NCI-H226 (cell line): ENCODE measurements around the gene NPM3.

Source experiments
- DNase-seq: peaks from one replicate; pipeline ENCODE4 v3.0.0-alpha.2; 2015

The NPM3 gene

GRCh38 chr10:101749047-101750016 lies 33.9 kb downstream of the NPM3 start:
- DNase-seq, result no peak

GRCh38 chr10:101748496-101748895 lies 34.8 kb downstream of the NPM3 start:
- no peak for DNase-seq

GRCh38 chr10:101745074-101745696 lies 38.1 kb downstream of the NPM3 start:
- DNase-seq, result no peak

GRCh38 chr10:101744267-101744666 lies 39.0 kb downstream of the NPM3 start:
- no peak for DNase-seq

GRCh38 chr10:101741938-101742337 lies 41.3 kb downstream of the NPM3 start:
- no peak for DNase-seq

- DNase-seq, result no peak
Observed at GRCh38 chr10:101736666-101737065, 46.6 kb downstream of the NPM3 start.

GRCh38 chr10:101732096-101732495 lies 51.1 kb downstream of the NPM3 start:
- DNase-seq, result no peak
